Amniotic epithelial cell (primary cell): ENCODE data around the gene NACC2.

ENCODE experiments used
- DNase-seq: peaks from one replicate; pipeline ENCODE4 v3.0.0-alpha.2; 2010; ENCODE audit warnings: low read depth

Gene NACC2

GRCh38 chr9:136056546-136057235 lies 38.4 kb downstream of the NACC2 start:
- no peak for DNase-seq

GRCh38 chr9:136055715-136056545 lies 39.2 kb downstream of the NACC2 start:
- no peak for DNase-seq

GRCh38 chr9:136054798-136055714 lies 40.0 kb downstream of the NACC2 start:
- no peak for DNase-seq

DNA sequence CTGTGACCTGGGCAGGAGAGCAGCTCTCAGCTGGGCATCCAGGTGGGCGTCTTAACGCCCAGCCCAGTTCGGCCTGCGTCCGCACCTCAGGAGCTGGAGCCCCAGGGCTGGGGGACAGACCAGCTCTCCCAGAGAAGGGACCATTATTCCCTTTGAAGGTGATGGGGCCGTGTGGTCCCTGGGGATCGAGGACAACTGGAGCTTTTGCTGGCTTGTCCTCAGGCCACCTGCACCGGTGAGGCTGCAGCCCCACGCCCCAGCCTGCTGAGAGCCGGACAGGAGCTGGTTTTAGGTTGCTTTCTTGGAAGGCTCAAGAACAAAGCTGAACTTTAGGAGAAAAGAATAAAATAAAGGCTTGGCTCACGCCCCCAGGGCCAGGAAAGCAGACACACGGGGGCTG lies 40.9 kb downstream of the NACC2 start:
- DNase-seq, result no peak

DNA sequence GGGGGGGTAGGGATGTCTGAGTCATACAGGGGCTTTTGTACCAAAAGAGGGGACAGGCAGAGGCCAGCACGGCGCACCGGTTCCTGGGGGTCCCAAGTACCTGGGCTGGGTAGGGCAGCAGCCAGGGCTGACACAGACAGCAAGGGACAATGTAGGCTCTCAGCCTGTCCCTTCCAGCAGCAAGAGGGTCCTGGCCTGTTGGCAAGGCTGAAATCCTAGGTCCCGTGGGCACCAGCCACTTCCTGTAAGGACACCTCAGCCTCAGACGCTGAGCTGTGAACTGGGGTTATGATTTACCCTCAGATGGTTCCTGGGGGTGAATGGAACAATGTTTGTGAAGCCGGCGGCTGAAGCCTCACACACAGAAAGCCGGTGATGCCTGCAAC lies 41.3 kb downstream of the NACC2 start:
- DNase-seq, result no peak

GRCh38 chr9:136052991-136053756 lies 41.9 kb downstream of the NACC2 start:
- DNase-seq, result no peak

DNA sequence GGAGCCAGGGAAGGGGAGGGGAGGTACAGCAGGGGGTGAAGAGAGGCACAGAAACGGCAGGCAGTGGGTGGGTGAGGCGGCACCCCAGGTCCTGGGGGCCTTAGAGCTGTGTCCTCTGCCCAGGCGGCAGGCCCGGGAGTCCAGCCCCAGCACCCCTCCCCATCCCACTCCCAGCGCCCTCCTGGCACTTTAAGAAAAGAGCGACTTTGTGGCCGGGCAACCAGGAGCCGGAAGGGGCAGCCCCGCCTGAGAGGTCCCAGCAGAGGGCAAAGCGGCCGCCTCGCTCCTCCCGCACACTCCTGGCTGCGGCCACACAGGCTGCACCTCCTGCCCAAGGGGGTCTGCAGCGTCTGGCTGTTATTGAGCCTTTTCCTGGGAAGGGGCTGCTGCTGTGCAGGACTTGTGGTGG lies 42.6 kb downstream of the NACC2 start:
- DNase-seq, result no peak

- peak; percentile 98 for DNase-seq
These were observed 43.1 kb downstream of the NACC2 start for GRCh38 chr9:136051837-136052471.

- DNase-seq, result no peak
These were observed 43.6 kb downstream of the NACC2 start for GRCh38 chr9:136051453-136051836.

DNA sequence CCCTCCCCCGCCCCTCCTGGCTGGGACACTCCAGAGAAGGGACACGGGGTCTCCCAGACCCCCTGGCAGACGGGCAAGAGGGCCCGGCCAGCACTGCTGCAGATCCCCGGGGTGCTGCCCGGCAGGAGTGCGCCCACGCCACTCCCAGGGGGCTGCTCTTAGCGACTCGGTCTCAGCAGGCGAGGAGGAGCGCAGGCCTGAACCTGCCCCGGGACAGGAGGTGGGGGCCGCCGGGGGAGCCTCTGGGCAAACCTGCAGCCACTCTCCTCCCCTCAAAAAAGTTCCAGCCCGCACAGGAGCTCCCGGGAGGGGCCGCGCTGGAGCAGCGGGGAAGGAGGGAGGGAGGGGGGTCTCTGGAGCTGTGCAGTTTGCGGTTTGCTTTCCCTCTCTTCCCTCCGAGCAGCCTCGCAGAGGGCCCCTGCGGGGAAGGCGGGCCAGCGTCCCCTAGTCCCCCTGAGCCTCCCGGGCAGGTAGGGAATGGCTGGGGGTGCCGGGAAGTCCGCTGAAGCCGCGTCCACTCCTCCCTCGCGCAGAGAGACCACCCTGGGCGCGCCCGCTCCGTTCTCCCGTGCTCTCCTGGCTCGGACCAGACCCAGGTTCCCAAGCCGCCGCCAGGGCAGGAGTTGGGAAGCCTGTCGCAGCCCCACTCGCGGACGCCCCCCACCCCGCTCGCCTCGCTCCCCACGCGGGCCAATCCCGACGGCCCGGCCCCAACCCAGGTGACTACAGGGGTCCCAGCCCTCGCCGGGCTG lies 44.2 kb downstream of the NACC2 start:
- DNase-seq, result no peak

DNA sequence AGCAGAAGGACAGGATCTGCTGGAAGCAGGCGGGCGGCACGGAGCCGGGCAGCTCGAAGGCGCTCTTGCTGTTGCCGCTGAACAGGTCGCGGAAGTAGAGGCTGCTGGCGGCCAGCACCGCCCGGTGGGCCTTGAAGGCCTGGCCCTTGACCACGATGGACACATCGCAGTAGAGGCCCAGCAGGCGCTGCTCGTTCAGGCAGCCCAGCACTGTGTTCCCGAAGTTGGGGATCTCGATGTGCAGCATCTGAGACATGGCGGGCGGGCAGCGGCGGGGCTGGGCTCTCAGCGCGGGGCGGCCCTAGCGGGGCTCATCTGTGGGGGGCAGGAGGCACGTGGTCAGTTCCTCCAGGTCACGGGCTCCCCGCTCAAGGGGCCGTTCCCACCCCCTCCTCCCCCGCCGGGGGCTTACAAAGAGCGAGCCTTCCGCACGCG lies 44.8 kb downstream of the NACC2 start:
- no peak for DNase-seq

- DNase-seq, result no peak
These were observed 45.4 kb downstream of the NACC2 start for GRCh38 chr9:136049491-136050265.

DNA sequence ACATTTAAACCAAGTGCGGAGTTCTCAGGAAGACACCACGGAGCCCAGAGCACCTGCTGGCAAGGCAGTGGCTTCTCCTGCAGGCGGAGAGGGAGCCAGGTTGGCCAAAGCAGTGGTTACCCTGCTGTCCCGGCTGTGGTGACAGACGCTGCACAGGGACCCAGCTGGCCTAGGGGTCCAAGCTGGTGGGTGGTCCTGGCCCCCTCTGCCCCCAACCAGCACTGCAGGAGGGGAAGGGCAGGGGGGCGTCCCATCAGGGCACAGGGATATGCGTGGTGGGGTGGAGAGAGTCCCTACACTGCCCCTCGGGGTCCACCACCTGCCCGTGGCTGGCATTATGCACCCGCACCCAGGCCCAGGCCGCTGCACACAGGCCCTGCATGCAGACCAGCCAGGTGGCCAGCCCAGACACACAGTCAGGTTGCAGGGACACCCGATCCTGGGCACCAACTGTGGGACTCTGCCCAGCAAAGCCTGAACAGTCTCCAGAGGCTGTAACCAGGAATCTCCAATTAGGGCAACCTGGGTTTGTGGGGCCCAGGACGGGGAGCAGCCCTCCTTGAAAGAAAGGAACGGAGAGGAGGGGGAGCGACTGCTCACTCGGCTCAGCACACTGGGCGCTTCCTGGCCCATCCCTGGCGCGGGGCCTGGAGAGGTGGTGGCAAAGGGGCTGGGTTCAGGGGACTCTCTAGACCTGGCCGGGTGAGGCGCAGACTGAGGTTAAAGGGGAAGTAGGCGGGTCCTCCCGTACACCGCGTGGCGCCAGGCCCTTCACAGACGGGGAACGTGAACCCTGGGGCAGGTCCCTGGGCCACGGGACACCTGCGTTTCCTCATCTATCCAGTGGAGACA lies 46.3 kb downstream of the NACC2 start:
- no peak for DNase-seq

DNA sequence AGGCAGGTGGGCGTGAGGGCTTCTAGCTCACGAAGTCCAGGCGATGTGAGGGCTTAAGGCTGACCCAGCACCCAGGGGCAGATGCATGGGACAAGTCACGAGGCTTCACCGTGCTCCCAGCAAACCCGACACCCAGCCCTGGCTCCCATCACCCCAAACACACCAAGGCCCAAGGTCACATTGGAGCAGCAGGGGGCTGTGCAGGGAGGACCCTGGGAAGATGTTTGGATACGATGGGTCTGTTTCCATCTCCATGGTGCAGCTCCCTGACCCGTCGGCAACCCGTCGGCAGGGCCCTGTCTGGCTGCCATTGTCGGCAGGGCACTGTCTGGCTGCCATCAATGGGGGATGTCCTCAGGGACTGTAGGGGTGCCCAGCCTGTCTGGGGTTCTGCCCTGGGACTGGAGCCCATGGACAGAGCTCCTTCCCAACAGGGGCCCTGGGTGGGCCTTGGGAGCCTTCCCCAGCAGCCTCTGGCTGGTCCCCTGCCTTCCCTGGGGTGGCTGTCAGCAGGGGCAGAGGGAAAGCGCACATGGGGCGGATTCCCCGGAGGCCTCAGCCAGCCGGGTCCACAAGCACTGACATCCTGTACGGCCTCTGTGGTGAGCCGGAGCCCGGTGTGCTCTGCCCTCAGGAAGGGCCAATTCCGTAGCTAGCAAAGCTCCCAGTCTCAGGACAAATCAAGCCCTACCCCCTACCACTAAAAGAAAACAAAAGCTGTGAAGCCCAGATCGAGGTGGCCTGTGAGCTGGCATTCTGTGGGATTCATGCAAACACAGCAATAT lies 47.1 kb downstream of the NACC2 start:
- DNase-seq, result no peak

DNA sequence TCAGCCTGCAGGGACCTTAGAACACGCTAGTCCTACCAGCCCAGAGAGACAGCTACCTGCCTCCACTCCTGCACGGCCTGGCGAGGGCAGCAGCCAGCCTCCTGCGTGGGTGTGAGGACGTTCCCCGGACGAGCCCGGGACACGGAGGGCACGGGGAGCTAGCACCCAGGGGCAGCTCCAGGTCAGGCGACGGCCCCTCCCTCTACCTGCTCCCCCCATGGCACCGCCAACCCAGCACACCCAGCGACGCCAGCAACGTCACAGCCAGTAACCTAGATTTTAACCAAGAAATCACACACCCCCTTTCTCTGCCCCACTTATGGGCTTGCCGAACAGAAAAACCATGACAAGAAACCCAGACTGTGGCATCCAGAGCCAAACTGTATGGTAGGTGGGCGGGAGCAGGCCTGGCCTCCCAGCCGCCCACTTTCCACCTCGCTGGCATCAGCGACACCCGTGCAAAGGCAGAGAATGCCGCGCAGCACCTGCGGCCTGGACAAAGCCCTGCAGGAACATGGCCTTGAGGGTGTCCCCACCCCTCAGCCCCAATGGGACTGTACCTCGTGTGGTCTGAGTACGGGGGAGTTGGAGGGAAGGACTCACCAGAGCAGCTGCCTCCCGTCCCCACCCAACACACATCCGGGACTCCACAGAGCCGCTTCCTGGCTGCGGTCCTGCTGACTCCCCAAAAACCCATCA lies 47.9 kb downstream of the NACC2 start:
- DNase-seq, result no peak

GRCh38 chr9:136046554-136046920 lies 48.6 kb downstream of the NACC2 start:
- no peak for DNase-seq
